Jurkat, Clone E6-1 (cell line): ENCODE results near the gene MANF.
A peak's percentile ranks its signal among the peaks of the same experiment; 100 is the strongest.

ENCODE experiments used
- DNase-seq: peaks from one replicate; pipeline ENCODE4 v3.0.0-alpha.2; 2011; ENCODE audit warnings: low read depth, low spot score
- H3K4me3 ChIP-seq: 2 replicates; pipeline ENCODE4 v1.5.1; 2011; ENCODE audit warnings: mild to moderate bottlenecking, low read length, control low read depth, moderate library complexity

The MANF gene

DNA sequence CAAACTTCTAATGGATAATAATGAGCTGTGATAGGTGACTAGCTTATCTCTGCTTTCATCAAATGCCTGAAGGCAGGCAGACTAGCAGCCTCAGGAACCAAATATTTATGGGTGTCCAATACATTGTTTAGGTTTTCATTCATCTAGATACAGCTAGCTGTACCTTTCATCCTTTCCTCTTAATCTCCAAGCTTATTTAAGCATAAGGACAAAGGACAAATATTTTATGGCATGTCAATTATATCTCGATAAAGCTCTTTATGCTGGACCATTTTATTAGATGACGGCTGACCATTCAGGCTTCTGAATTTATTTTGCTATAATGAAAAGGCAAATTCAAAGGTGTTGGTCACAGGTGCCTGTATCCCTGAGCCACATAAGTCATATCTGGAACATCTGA is 22.9 kb downstream of the MANF start:
- no peak for DNase-seq
- H3K4me3 ChIP-seq: no peak overlapping the region

GRCh38 chr3:51408813-51409212 is 23.7 kb downstream of the MANF start:
- H3K4me3 ChIP-seq: no peak overlapping the region
- DNase-seq: no peak

GRCh38 chr3:51422211-51422610 is 37.1 kb downstream of the MANF start:
- H3K4me3 ChIP-seq: no peak overlapping the region
- no peak for DNase-seq

- no peak overlapping the region for H3K4me3 ChIP-seq
- no peak for DNase-seq
Measured at GRCh38 chr3:51426921-51427320, 41.8 kb downstream of the MANF start.

DNA sequence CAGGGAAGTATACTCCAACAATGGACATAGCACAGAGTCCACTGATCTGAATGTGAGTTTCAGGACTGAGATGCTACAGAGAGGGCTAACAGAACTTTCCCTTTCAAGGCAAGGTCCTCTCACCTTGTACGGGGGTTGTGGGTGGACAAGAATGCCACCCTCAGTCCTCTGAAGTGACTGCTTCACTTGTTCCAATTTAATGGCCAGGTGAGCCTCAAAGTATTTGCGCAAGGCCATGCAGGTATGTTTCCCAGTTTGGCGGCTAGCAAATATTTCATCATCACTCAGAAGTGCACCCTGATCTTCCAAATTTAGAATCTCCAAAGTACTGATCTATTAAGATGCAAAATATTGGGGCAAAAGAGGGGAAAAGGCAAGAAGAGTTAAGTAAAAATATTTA is 44.0 kb downstream of the MANF start:
- H3K4me3 ChIP-seq: no peak overlapping the region
- no peak for DNase-seq

DNA sequence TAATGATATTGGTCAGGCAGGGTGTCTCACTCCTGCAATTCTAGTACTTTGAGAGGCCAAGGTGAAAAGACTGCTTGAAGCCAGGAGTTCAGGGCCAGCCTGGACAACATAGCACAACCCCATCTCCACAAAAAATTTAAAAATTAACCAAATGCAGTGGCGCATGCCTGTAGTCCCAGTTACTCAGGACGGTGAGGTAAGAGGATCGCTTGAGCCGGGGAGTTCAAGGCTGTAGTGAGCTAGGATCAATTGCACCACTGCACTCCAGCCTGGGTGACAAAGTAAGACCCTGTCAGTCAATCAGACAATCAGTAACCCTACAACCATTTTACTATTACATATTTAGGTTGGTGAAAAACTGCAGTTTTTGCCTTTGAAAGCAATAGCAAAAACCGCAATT is 49.0 kb downstream of the MANF start:
- H3K4me3 ChIP-seq: no peak overlapping the region
- DNase-seq: no peak

DNA sequence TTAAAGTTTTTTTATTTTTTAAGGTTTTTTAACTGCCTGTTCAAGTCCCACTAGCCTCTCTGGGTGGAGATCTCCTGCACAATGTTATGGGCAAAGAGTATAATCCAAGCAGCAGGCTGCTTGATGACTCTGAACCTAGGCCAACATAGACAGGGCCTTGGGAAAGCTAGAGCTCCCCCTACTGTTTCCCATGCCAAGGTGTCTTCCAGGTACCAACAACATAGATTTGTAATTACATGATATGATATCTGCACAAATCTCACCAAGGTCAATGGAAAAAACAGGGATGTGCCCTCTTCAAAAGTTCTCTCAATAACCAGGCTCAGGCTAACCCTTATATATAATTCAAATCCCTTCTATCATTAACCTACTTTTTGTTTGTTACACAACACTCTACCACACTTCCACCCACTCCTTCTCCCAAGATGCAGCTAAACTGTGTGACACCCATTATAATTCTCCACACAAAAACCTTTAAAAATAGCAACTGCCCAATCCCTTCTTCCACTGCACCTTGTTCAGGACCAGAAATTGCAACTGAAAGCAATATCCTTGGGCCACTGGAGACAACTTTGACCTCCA is 49.7 kb downstream of the MANF start:
- no peak overlapping the region for H3K4me3 ChIP-seq
- DNase-seq: peak; percentile 61

GRCh38 chr3:51436998-51437639 is 52.0 kb downstream of the MANF start:
- DNase-seq: no peak
- no peak overlapping the region for H3K4me3 ChIP-seq
